Osteocyte (in vitro differentiated cells): ENCODE measurements around the gene FOXK1. TPM values are rescaled to one million over a fixed set of nuclear protein-coding genes. Genes with fewer than 3 reads are reported as not detected.
"Not testable (repeated sequence)": the region's sequence is repeated elsewhere in the genome, so short reads cannot be mapped to it uniquely, and the experiment has no call there.

Experiments
- DNase-seq: peaks from one replicate; pipeline ENCODE4 v3.0.0; 2021; ENCODE audit warnings: mixed read lengths; ENCODE audit not compliant: unreplicated experiment; ENCODE audit errors: extremely low spot score
- H3K27ac Mint-ChIP-seq: one replicate; pipeline ENCODE4 v1.8.0; 2021; ENCODE audit warnings: mild to moderate bottlenecking, mixed read lengths; ENCODE audit not compliant: unreplicated experiment
- H3K27me3 Mint-ChIP-seq: one replicate; pipeline ENCODE4 v1.8.0; 2021; ENCODE audit warnings: mixed read lengths; ENCODE audit not compliant: unreplicated experiment
- H3K36me3 Mint-ChIP-seq: one replicate; pipeline ENCODE4 v1.8.0; 2021; ENCODE audit warnings: mixed read lengths; ENCODE audit not compliant: unreplicated experiment
- H3K4me1 Mint-ChIP-seq: one replicate; pipeline ENCODE4 v1.8.0; 2021; ENCODE audit warnings: mixed read lengths; ENCODE audit not compliant: unreplicated experiment
- H3K4me3 Mint-ChIP-seq: one replicate; pipeline ENCODE4 v1.8.0; 2021; ENCODE audit warnings: mild to moderate bottlenecking, moderate library complexity, mixed read lengths; ENCODE audit not compliant: unreplicated experiment
- H3K9me3 Mint-ChIP-seq: one replicate; pipeline ENCODE4 v1.8.0; 2021; ENCODE audit warnings: mixed read lengths; ENCODE audit not compliant: unreplicated experiment
- CTCF ChIP-seq: fragments of 200-600 bp; sonication (generic); IDR thresholded peaks from 2 replicates; pipeline ENCODE4 v1.5.0; 2021; ENCODE audit warnings: antibody characterized with exemption, mild to moderate bottlenecking, moderate library complexity
- total RNA-seq: library from RNA; stranded (reverse); gene quantifications from 2 replicates; pipeline ENCODE4 v1.2.1, GENCODE V29; 2021

FOXK1 gene
- total RNA-seq, 1 donor from 2014 or later, result 56.2 TPM

DNA sequence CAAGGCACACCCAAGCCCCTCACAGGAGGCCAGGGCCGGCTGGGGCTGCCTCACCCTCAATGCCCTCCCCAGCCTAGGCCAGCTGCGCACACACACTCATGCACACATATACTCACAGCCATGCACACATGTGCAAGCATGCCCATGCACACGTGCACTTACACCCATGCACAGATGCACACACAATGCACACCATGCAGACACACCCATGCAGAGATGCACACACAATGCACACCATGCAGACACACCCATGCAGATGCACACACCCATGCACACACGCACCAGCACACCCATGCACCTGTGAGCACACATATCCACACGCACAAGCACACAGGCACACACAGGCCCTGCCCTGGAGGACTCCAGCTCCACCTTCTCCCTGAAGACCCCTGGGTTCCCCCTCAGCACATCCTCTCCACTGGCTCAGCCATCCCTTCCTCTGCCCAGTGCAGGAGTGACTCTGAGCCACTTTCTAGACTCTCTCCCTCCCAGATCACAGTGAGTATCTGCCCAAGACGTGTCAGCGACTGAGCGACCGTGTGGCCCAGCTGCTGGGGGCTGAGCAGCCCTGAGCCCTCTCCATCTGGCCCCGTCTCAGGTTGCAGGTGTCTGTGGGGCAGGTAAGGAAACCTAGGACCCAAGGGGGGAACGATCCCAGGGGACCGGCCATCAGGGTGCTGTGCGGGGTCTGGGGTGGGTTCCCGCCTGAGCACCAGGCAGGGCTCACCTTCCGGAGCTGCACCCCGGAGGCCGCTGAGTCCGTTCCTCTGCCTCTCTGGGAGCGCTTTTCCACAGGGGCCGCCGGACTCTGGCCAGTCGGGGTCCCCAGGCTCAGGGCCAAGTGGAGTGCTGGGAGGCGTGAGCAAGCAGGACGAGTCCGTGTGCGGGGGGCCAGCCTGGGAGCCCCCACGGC lies 119.1 kb downstream of the FOXK1 start:
- Mint-ChIP-seq H3K4me3 (no peak overlapping the region), H3K9me3 (no peaks in the 10 kb centered on the region), H3K36me3 (no peaks in the 10 kb centered on the region), H3K27ac (no peak overlapping the region), H3K4me1 (no peaks in the 10 kb centered on the region), H3K27me3 (no peaks in the 10 kb centered on the region)
- no peak for TF ChIP-seq CTCF
- no peak for DNase-seq

DNA sequence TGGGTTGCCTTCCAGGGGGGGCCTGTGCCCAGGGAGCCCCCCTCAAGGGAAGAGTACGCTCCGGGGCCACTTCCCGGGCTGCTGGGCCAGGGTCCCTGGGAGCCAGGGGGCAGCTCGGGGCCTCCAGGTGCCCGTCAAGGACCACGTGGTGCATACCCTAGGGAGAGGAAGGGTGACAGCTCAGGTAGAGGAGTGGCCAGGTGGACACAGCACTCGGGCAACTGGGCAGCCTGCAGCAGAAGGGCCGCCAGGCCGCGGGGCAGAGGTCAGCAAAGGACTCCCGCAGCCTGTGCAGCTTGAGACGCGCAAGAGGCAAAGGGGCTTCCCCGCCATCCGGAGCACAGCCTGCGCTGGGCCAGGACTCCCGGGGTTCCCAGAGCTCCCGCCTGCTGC lies 119.7 kb downstream of the FOXK1 start:
- Mint-ChIP-seq H3K9me3 (no peaks in the 10 kb centered on the region), H3K36me3 (no peaks in the 10 kb centered on the region), H3K4me3 (no peak overlapping the region), H3K27me3 (peaks cover 3% of the 10 kb centered on the region), H3K4me1 (no peaks in the 10 kb centered on the region), H3K27ac (no peak overlapping the region)
- no peak for TF ChIP-seq CTCF
- no peak for DNase-seq

DNA sequence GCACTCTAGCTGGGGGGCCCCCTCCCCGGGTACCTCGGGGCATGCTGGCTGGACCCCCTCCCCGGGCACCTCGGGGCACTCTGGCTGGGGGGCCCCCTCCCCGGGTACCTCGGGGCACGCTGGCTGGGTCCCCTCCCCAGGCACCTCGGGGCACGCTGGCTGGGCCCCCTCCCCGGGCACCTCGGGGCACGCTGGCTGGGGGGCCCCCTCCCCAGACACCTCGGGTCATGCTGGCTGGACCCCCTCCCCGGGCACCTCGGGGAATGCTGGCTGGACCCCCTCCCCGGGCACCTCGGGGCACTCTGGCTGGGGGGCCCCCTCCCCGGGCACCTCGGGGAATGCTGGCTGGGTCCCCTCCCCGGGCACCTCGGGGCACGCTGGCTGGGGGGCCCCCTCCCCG lies 120.5 kb downstream of the FOXK1 start:
- H3K27ac Mint-ChIP-seq, DNase-seq, H3K27me3 Mint-ChIP-seq, H3K4me1 Mint-ChIP-seq, H3K4me3 Mint-ChIP-seq, H3K36me3 Mint-ChIP-seq, H3K9me3 Mint-ChIP-seq: not testable (repeated sequence)

DNA sequence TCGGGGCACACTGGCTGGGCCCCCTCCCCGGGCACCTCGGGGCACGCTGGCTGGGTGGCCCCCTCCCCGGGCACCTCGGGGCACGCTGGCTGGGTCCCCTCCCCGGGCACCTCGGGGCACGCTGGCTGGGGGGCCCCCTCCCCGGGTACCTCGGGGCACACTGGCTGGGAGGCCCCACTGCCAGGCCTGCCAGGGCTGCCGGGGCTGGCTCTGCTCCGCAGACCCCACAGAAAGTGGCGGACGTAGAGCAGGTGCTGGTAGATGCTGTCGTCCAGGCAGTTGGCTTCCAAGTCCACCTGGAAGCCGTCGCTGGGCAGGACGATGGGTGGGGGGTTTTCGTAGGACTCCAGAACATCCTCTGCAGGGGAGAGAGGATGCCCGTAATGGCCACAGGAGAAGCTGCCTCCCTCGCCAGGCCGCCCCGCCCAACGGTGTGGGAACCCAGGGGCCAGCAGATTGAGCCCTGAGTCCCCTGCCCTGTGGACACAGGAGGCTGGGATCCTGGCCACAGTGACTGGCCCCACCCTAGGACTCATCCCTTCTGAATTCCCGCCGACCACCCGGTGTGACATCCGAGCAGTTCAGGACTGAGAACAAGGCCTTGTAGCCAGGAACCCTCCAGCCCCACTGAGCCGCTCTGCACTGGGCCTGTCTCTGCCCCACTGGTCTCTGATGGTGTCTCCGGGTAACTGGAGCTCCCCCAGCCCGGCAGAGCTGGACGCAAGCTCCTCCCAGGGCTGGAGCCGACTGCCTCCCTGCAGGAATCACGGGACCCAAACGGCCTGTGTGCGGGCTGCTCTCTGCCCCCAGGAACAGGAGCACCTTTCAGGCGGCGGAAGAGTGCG lies 121.5 kb downstream of the FOXK1 start:
- TF ChIP-seq CTCF, result no peak
- Mint-ChIP-seq H3K27me3 (peaks cover 6% of the 10 kb centered on the region), H3K4me1 (no peaks in the 10 kb centered on the region), H3K27ac (no peak overlapping the region), H3K36me3 (no peaks in the 10 kb centered on the region), H3K4me3 (no peak overlapping the region), H3K9me3 (no peaks in the 10 kb centered on the region)
- no peak for DNase-seq

GRCh38 chr7:4805110-4805983 lies 123.3 kb downstream of the FOXK1 start:
- DNase-seq, result no peak
- H3K27me3 Mint-ChIP-seq, result peaks cover 6% of the 10 kb centered on the region
- H3K4me3 Mint-ChIP-seq, result no peak overlapping the region
- H3K27ac Mint-ChIP-seq, result no peak overlapping the region
- no peaks in the 10 kb centered on the region for H3K4me1 Mint-ChIP-seq
- H3K9me3 Mint-ChIP-seq, result no peaks in the 10 kb centered on the region
- TF ChIP-seq CTCF, result no peak
- no peaks in the 10 kb centered on the region for H3K36me3 Mint-ChIP-seq
